Nephron (organoid): ENCODE results near the gene RNF224.

ENCODE experiments used
- H3K27ac Mint-ChIP-seq, 3 experiments: 2 replicates each; pipeline ENCODE4 v1.8.0; 2020; ENCODE audit warnings: mixed read lengths in 3 of 3, mild to moderate bottlenecking in 2 of 3, moderate library complexity in 1 of 3
- H3K27me3 Mint-ChIP-seq: 2 replicates; pipeline ENCODE4 v1.8.0; 2021; ENCODE audit warnings: low read depth, mild to moderate bottlenecking, moderate library complexity, mixed read lengths
- H3K36me3 Mint-ChIP-seq: 2 replicates; pipeline ENCODE4 v1.8.0; 2020; ENCODE audit warnings: low read depth, mixed read lengths
- H3K4me1 Mint-ChIP-seq: 2 replicates; pipeline ENCODE4 v1.8.0; 2020; ENCODE audit warnings: mixed read lengths
- H3K4me3 Mint-ChIP-seq, 3 experiments: 2 replicates each; pipeline ENCODE4 v1.8.0; 2020; ENCODE audit warnings: mild to moderate bottlenecking in 3 of 3, mixed read lengths in 3 of 3, moderate library complexity in 2 of 3
- H3K9me3 Mint-ChIP-seq: 2 replicates; pipeline ENCODE4 v1.8.0; 2020; ENCODE audit warnings: mixed read lengths
- TF ChIP-seq, protein P1 (sequence below), 3 experiments: fragments of 200-600 bp; sonication (generic); IDR thresholded peaks; one replicate each; pipeline ENCODE4 v1.5.0; 2021; ENCODE audit warnings: antibody characterized with exemption in 3 of 3; ENCODE audit not compliant: unreplicated experiment in 3 of 3

RNF224 gene

DNA sequence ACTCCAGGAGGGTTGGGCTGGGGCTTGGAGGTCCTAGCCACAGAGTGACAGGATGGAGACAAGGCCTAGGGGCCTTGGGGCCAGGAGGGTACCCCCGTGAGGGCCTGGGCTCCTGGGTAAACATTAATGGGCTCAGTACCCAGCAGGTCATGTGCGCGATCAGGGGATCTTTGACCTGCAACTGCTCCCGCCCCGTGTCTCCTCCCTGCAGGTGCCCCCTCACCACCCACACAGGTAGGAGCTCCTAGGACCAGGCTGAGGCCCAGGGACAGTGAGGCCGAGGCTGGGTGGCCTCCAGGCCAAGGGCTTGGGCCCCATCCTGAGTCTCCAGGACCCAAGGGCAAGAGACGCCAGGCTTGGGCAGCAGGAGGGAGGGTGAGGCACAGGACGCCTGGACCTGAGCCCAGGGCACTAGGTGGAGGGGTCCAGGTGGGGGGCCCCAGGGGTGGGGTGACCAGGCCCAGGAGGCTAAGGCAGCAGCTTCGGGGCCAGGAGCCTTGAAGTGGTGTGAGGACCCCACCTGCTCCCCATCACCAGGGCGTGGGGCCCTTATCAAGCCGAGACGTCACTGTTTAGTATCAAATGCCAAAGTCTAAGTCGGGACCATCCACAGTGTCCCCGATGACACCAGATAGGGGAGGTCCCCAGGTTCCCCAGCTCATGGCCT, 3.5 kb downstream of the RNF224 start, which contains the start of gene SLC34A3:
TSS of gene SLC34A3 (plus strand) at position 197 of the 667 bp plus-strand sequence. CDS start 802 bp downstream, outside the sequence.
- no peaks in the 10 kb centered on the region for H3K36me3 Mint-ChIP-seq
- peaks cover 9% of the 10 kb centered on the region for H3K4me1 Mint-ChIP-seq
- H3K27me3 Mint-ChIP-seq: peaks cover 9% of the 10 kb centered on the region
- TF ChIP-seq, protein P1, sequence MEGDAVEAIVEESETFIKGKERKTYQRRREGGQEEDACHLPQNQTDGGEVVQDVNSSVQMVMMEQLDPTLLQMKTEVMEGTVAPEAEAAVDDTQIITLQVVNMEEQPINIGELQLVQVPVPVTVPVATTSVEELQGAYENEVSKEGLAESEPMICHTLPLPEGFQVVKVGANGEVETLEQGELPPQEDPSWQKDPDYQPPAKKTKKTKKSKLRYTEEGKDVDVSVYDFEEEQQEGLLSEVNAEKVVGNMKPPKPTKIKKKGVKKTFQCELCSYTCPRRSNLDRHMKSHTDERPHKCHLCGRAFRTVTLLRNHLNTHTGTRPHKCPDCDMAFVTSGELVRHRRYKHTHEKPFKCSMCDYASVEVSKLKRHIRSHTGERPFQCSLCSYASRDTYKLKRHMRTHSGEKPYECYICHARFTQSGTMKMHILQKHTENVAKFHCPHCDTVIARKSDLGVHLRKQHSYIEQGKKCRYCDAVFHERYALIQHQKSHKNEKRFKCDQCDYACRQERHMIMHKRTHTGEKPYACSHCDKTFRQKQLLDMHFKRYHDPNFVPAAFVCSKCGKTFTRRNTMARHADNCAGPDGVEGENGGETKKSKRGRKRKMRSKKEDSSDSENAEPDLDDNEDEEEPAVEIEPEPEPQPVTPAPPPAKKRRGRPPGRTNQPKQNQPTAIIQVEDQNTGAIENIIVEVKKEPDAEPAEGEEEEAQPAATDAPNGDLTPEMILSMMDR (IDR thresholded peaks at IDR 0.05; ENCODE audit: unreplicated experiment in 3 of 3): no peak
- no peaks in the 10 kb centered on the region for H3K9me3 Mint-ChIP-seq
- no peak within 1 kb of the TSS for H3K4me3 Mint-ChIP-seq
- H3K27ac Mint-ChIP-seq: peak within 1 kb of the TSS in 2 of 3 experiments; percentile 72 to 73

DNA sequence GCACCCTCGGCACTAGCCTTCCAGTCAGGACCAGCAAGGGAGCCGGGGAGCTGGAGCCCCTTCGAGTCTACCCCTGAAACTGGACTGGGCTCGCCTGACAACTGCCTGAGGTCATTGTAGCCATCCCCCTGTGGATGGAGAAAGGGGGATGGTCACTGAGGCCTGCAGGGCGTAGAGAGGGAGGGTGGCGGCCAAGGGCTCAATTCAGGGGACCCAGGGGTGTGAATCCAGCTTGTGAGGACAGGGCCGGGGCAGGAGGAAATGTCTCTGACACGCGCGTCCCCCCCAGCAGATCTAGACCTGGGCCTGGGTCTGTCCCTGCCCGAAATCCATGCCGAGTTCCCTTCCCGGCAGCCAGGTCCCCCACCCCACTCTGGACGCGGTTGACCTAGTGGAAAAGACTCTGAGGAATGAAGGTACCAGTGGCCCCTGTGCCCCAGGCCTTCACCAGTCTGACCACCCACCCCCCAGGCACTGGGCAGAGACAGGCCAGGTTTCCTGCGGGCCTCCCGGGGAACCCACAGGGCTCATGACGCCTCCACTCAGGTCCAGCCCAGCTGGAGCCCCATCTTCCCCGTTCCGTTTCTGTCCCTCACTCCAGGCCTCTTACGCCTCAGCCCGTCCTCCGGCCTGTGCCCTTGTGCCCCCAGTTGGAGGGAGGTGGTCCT, 4.2 kb downstream of the RNF224 start:
- Mint-ChIP-seq H3K27me3 (peaks cover 9% of the 10 kb centered on the region), H3K9me3 (no peaks in the 10 kb centered on the region), H3K36me3 (no peaks in the 10 kb centered on the region), H3K4me3 (no peak overlapping the region), H3K27ac (no peak overlapping the region), H3K4me1 (peaks cover 9% of the 10 kb centered on the region)
- TF ChIP-seq, protein P1 (IDR thresholded peaks at IDR 0.05; ENCODE audit: unreplicated experiment in 3 of 3): no peak

DNA sequence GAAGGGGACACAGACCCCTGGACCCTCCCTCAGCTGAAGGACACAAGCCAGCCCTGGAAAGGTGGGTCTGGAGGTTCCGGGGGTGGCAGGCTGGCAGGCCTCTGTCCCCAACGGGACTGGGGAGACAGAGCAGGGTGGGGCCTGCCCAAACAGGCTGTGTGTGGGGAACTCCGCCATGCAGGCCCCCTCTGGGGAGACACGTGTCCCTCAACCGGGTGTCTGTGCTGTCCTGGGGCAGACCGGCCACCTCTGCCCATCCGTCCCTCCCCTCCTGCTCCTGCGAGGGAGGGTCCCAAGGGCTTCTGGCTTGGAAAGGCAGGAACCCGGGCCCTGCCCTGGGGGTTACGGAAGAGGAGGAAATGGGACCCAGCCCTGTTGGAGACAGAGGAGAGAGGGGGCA, 4.8 kb downstream of the RNF224 start:
- Mint-ChIP-seq H3K4me3 (no peak overlapping the region), H3K27ac (no peak overlapping the region), H3K9me3 (no peaks in the 10 kb centered on the region), H3K27me3 (peaks cover 9% of the 10 kb centered on the region), H3K36me3 (no peaks in the 10 kb centered on the region), H3K4me1 (peaks cover 9% of the 10 kb centered on the region)
- TF ChIP-seq, protein P1 (IDR thresholded peaks at IDR 0.05; ENCODE audit: unreplicated experiment in 3 of 3): no peak

DNA sequence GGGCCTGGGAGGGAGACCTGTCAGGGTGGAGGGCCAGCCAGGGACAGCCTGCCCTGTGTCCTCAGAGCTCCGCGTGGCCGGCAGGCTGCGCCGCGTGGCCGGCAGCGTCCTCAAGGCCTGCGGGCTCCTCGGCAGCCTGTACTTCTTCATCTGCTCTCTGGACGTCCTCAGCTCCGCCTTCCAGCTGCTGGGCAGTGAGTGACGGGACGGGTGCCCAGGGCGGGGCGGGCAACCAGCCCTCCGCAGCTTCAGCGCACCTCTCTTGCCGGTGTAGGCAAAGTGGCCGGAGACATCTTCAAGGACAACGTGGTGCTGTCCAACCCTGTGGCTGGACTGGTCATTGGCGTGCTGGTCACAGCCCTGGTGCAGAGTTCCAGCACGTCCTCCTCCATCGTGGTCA, 5.2 kb downstream of the RNF224 start:
- peaks cover 8% of the 10 kb centered on the region for H3K27me3 Mint-ChIP-seq
- peaks cover 10% of the 10 kb centered on the region for H3K4me1 Mint-ChIP-seq
- TF ChIP-seq, protein P1 (IDR thresholded peaks at IDR 0.05; ENCODE audit: unreplicated experiment in 3 of 3): no peak
- H3K9me3 Mint-ChIP-seq: no peaks in the 10 kb centered on the region
- no peaks in the 10 kb centered on the region for H3K36me3 Mint-ChIP-seq
- no peak overlapping the region for H3K4me3 Mint-ChIP-seq
- no peak overlapping the region for H3K27ac Mint-ChIP-seq

DNA sequence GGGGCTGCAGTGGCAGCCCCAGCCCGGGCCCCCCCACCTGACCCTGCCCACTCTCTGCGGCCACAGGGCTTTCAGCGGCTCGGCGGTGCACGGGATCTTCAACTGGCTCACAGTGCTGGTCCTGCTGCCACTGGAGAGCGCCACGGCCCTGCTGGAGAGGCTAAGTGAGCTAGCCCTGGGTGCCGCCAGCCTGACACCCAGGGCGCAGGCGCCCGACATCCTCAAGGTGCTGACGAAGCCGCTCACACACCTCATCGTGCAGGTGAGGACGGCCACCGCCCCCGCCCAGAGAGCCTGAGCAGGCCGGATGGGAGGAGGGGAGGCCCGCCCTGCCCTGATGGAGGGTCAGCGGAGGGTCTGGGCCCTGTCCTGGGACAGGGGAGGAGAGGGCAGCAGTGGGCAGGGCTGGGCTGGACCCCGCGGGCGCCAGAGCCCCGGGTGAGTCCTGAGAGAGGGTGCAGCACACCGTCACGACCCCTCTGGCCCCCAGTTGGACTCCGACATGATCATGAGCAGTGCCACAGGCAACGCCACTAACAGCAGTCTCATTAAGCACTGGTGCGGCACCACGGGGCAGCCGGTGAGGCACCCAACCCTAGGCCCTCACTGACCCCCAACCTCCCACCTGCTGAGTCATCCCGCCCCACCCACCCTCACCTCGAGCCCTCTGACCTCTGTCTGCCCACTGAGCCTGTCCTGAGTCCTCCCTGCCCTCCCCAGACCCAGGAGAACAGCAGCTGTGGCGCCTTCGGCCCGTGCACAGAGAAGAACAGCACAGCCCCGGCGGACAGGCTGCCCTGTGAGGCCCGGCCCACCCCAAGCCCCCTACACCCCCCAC, 6.1 kb downstream of the RNF224 start:
- Mint-ChIP-seq H3K27ac (no peak overlapping the region), H3K27me3 (peaks cover 5% of the 10 kb centered on the region), H3K36me3 (no peaks in the 10 kb centered on the region), H3K4me1 (peaks cover 13% of the 10 kb centered on the region), H3K9me3 (no peaks in the 10 kb centered on the region), H3K4me3 (no peak overlapping the region)
- TF ChIP-seq, protein P1 (IDR thresholded peaks at IDR 0.05; ENCODE audit: unreplicated experiment in 3 of 3): no peak
